Measurements from ENCODE around the gene HNRNPA0.

The HNRNPA0 gene

DNA sequence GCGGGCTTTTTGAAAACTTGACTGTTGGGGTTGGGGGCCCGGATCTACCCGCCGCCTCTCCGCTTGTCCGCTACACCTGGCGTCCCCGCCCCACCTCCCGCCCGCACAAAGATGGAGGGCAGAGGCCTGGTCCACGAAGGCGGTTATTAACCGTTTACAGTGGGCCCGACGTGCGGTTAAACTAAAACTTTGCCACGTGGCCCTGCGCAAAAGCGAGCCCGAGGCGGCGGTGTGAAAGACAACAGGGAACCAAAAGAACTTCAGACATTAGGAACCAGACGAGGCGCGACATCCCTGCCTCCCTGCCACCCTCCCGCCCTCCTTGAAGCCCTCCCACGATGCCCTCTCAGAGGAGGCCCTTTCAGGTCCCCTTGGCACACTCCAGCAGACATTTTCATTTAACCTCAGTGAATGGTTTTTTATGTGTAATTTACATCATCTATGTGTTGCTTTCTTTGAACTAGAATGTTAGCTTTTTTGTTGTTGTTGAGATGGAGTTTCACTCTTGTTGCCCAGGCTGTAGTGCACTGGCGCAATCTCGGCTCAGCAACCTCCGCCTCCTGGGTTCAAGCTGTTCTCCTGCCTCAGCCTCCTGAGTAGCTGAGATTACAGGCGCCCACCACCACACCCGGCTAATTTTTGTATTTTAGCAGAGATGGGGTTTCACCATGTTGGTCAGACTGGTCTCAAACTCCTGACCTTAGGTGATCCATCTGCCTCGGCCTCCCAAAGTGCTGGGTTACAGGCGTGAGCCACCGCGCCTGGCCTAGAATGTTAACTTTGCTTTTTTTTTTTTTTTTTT lies 999 bp upstream of the HNRNPA0 start:
- no peak for DNase-seq (ENCODE audit: low read depth in 2 of 2)

DNA sequence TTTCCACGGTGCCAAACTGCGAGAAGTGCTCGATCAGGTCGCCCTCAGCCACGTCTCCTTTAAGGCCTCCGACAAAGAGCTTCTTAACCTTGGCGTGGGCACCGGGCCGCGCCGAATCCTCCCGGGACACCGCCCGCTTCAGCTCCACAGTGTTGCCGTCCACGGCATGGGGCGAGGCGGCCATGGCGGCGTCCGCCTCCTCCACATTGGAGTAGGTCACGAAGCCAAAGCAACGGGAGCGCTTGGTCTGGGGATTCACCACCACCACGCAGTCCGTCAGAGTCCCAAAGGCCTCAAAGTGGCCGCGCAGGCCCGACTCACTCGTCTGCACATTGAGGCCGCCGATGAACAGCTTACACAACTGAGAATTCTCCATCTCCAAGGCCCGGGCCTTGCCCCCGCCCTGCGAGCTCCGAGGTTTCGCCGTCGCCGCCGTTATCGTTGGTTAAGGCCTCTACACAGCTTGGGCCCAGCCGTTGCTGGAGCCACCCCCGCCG lies 424 bp downstream of the HNRNPA0 start:
- no peak for DNase-seq (ENCODE audit: low read depth in 2 of 2)

DNA sequence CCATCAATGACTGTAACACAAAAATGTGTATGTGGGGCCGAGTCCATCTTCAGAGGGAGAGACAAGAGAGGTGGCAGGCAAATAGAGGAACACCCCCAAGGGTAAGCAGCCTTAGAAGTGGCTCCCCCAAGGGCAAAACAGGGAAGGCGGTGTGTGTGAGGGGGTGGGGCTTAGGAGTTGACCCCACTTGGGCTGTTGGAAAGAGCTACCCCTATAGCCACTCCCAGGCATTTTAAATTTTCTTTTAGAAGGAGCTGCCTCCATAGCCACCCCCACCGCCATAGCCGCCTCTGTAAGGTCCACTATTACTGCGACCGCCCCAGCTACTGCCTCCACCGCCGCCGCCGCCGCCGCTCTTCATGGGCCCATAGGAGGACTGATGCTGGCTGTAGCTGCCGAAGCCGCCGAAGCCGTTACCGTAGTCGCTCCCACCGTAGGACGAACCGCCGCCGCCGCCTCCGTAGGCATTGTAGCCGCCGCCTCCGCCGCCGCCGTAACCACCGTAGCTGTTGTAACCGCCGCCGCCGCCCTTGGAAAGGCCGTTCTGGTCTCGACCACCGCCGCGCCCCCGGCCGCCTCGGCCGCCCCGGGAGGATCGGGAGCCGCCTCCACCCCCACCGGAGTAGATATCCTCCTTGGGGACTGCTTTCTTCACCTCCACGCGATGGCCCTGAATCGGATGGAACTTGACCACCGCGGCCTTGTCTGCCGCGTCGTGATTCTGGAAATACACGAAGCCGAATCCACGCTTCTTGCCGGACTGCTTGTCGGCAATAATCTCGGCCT lies 1.1 kb downstream of the HNRNPA0 start:
- DNase-seq (ENCODE audit: low read depth in 2 of 2), result no peak

DNA sequence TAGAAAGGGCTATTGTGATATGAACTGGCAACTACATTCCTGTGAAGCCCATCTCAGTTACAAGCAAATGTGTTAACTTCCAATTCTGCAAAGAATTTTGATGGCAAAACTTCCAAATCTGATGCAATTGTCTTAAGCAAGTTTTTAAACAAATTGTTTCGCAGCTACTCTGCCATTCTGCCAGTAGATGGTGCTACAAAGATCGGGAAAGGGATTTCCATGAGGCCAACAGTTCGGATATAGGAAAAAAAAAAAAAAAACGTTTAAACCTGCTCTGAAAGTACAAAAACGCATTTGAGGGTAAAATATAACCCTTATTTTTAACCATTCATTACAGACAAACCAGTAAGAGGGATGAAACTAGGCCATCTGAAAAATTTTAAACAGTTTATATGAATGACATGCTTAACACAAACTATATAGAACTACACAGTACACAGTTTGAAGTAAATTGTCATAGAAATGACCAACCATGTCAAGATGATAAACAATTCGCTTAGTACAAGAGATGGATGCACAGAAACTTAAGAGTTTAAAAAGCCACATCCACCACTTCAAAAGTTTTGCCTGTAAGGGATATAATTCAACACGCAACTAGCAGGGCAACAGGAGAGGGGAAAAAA lies 2.2 kb downstream of the HNRNPA0 start:
- no peak for DNase-seq (ENCODE audit: low read depth in 2 of 2)

DNA sequence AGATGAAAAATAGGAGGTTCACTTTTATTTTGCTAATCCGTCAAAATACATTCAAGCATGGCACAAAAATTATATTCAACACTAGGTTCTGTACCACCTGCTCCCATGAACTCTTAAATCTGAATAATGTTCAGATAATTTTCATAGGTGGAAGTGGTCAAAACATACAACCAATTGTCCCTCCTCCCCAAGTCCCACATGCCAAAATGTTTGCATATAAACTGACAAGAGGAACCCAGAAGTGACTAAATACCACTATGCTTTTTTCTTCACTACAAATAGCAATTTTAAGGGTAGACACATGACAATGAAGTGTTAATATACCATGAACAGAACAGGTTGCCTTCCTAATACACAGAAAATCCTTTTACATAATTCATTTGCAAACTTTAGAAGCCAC lies 3.7 kb downstream of the HNRNPA0 start:
- no peak for DNase-seq (ENCODE audit: low read depth in 2 of 2)

DNA sequence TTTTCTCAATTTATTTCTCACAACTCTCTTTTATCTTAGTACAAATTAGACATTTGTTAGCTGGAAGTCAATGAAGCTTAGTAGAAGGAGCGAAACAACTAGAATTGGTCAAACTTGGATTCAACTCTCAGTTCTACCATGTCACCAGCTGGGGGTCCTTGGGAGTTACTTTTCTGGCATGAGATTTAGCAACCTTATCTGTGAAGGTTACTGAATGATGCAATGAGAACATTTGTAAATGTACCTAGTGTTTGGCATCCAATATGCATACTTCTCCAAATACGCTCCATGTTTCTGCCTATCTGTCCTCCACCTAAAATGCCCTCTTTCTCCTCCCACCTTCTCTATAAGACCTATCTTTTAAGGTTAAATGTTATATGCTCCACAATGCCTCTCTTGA lies 6.3 kb downstream of the HNRNPA0 start:
- DNase-seq (ENCODE audit: low read depth in 2 of 2), result no peak

DNA sequence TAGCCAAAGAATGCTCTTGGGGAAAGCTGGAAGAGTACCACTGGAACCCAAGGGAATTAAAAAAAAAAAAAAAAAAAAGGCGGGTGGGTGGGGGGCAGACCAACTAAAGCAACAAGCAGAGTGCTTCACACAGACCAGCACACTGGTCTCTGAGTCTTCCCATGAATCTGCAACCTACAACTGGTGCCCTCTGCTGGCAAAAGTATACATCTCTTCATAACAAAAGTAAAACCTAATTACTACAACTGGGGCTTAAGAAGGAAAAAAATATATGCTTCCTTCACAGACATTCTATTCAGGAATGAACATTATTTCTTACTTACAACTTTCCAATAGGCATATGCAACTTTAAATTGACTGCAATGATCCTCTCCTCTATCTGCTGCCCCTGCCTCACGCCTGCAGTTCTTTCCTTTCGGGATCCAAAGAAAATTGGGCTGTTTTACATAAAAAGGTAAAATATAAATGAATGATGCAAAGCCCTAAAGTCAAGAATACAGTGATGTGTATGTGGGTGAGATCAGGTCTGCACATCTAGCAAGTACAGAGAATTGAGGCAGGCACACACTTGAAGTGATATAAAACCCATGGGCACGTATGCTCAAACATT lies 11.0 kb downstream of the HNRNPA0 start:
- no peak for DNase-seq (ENCODE audit: low read depth in 2 of 2)

DNA sequence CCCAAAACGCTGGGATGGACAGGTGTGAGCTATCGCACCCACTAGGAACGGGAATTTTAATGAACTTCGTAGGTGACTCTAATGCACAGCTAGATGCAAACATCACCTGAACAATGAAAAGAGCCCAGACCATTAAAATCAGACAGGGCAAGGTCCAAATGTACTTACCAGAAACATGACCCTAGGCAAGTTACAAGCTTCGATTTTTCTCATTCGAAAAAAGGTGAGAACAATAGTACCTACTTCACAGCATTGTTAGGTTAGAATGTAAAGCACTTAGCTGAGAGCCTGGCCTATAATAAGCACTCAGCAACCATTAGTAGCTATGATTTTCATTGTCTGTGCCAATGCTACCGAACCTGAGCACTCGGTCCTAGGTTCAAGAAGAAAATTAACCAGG lies 12.4 kb downstream of the HNRNPA0 start:
- no peak for DNase-seq (ENCODE audit: low read depth in 2 of 2)

DNA sequence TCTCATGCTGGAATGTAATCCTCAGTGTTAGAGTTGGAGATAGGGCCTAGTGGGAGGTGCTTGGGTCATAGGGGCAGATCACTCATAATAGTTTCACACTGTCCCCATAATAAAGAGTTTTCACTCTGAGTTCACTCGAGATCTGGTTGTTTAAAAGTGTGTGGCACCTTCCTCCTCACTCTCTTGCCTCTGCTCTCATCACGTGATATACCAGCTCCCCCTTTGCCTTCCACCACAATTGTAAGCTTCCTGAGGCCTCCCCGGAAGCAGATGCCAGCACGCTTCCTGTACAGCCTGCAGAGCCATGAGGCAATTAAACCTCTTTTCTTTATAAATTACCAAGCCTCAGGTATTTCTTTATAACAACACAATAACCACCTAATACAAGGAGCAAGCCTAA lies 14.4 kb downstream of the HNRNPA0 start:
- no peak for DNase-seq (ENCODE audit: low read depth in 2 of 2)

DNA sequence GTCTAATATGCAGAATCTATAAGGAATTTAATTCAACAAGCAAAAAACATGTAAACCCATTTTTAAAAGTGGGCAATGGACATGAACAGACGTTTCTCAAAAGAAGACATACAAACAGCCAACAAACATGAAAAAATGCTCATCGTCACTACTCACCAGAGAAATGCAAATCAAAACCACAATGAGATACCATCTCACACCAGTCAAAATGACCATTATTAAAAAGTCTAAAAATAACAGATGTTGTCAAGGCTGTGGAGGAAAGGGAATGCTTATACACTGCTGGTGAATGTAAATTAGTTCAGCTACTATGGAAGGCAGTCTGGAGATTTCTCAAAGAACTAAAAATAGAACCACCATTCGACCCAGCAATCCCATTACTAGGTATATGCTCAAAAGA lies 15.2 kb downstream of the HNRNPA0 start:
- DNase-seq (ENCODE audit: low read depth in 2 of 2), result no peak

DNA sequence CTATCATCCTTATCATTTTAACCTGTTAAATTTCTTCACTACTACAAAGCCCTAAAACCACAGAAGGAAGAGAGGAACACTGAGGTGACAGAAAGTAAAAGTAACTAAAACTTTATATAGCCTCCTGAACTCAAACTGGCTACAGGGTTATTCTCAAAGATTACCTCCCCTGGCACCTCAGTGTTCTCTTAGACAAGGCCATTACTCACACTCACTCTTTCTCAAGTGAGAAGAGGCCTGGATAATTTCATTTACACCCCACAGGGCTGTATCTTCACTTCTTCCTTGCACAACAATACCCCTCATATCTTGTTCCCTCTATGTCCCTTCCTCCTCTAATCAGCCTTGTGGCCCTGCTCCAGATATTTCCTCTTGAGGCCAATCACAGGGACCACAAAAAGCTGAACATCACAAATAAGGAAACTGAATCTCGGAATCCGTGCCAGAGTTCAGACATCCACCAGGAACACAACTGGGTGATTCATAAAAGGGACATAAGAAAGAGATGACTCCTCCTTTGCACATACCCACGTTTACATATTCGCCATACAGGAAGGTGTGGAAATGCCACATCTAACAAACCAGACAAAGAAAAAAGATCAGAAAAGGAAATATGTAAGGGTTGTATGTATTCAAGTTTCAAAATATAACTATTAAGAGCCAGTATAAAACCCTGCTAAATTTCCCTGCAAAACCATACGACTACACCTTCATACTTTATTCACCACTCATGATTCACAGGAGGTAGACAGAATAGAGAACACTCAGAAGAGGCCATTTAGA lies 16.6 kb downstream of the HNRNPA0 start:
- no peak for DNase-seq (ENCODE audit: low read depth in 2 of 2)

DNA sequence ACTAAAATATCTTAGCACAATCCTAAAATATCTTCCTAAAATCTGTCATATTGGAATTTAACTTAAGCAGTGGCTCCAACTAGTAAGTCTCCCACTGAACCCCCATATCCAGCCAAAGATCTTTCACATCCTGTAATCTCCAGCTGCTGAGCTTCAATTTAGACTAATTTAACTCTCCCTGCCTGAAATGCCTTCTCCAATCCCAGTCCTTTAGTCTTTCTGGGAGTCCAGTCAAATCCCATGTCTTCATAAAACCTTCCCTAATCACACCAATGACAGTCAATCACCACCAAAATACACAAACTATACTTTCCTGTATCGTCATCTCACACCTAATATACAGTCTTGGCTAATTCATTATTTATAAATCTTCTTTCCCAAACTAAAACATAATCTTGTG lies 17.7 kb downstream of the HNRNPA0 start:
- DNase-seq (ENCODE audit: low read depth in 2 of 2), result no peak

DNA sequence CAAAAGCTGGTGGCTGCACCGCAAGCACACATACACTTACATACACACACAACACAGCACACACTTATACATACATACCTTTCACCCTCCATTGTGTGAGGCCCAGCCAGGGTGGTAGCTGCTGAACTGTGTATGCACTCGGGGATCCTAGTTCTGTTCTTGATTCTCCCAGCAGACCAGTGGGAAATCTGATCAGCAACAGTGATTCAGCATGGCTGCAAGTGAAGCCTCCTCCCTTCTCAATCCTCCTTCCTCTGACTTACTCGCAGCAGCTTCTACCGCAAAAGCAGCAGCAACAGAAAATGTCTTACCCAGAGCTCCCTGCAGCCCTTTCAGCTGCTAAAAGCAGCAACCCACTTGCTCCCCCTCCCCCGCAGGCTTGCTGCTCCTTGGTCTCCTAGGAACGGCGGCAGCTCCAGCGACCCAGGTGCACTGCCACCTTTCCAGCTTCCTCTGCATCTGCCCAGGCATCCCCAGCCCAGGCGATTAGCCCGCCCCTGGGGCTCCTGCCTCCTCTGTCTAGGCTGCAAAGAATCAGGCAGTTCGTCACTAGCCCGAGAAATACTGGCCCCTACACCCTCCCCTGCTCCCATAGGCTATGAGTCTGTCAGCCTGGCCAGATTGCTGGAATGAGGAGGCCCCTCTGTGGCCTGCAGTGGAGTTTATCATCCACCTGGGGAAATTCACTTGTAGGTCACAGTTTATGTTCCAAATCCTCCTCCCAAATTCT lies 18.4 kb downstream of the HNRNPA0 start, which contains the start of gene KLHL3:
TSS of gene KLHL3 (minus strand) at position 535 of the 730 bp plus-strand sequence. CDS start at position 92, 443 bp downstream.
- no peak for DNase-seq (ENCODE audit: low read depth in 2 of 2)

DNA sequence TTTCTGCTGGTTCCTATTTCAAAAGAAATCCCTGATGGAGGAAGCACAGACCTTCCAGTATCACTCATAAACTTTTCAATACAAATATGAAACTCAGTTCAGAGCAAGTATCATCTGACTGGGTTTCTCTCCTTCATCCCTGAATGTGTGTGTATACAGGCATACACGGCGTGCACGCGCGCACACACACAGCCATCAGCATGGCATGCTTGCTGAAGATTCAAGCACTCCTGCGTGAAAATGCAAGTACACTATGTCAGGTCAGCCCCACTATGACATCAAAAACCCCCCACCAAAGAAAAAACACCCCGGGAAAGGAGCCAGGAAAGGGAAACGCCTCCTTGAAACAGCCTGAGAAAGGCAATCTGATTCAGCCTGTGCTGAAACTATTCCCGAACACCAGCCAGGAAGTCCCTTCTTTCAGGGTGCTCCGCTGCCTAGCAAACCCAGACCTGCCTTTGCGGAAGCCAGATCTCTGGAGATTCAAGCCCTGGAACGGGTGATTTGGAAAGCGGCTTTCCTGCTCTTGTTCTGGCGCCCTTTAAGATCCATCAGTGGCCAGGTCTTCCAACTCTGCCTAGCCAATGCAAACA lies 19.1 kb downstream of the HNRNPA0 start:
- no peak for DNase-seq (ENCODE audit: low read depth in 2 of 2)

DNA sequence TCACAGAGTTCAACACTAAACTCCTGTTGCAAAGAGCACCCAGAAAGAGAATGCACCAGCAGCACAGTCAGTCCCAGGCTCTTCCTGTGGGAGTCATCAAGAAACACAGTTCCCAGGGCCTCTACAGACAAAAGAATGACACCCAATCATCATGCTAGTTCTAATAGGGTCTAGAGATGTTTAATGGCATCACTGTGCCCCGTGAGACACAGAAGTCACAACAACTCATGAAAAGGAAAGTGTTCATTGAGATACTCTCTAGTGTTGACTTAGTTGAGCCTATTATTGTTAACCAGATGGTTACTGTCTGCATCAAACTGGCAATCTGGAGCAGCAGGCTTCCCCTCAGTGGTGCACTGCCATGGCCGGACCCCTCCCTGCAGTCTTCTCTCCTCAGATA lies 19.8 kb downstream of the HNRNPA0 start:
- no peak for DNase-seq (ENCODE audit: low read depth in 2 of 2)

DNA sequence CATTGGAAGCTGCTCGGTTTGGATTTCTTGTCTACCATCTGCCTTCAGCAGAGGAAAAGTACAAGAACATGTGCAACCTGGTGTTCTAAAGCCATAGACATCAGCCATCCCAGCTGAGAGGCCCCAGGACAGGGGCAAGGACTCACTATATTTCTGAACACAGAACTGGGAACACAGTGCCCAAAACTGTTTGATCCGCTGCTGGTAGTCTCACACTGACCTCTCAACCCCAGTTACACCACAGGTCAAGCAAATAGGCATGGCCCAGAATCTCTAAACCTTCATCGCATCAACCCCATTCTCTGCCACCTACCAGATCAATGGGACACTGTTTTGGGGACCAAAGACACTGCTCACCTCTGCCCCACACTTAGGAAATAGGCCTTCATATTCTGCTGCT lies 20.2 kb downstream of the HNRNPA0 start:
- no peak for DNase-seq (ENCODE audit: low read depth in 2 of 2)

DNA sequence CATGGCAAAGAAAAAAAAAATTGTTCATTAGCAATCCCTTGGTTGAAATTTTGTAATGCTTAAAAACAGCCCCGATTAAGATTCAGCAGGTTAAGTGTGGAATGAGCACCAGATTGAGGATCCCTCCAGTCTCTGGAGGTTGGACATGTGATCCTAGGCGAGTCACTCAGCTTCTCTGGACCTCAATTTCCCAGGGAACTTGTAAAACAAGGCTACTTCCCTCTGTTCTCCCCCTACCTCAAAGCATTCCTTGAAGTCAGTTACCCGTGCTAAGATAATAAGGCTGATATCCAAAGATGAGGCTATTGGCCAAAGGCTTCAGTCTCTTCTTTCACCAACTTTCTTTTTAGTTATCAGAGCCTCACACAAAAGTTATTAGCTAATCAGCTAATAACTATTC lies 21.2 kb downstream of the HNRNPA0 start:
- DNase-seq (ENCODE audit: low read depth in 2 of 2), result no peak

DNA sequence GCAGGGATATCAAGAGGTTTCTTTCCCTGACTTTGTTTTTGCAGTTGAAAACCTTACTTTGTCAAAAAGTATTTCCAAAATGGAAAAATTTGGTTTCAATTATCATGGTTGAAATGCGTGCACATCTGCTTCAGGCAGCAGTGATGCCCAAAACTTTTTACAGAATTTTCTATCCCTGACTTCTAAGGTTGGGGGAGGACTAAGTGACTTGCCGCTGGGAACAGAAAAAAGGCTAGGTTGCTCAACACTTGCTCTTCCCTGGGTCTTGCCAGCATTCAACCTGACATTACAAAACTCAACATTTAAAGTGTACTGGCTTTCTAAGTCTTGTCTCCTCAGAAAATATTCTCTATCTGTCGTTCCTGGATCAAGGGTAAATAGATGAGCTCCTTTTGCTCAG lies 23.0 kb downstream of the HNRNPA0 start:
- DNase-seq (ENCODE audit: low read depth in 2 of 2), result no peak

DNA sequence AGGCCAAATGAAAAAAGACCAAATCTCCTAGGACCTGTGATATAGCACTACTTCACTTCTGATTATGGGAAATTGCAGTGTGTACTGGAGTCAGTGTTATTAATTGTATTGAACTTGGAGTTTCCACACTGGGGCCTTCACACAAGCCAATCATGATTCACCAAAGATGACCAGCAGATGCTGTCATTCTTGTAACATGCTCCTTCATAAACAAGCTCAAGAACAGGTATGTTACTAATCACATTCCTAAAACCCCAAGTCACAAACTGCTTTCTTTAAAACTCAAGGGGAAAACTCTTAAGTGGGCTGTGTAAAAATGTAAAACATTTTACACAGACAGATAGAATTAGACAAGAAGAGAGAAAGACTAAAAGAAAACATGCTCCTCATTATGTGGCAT lies 23.8 kb downstream of the HNRNPA0 start:
- no peak for DNase-seq (ENCODE audit: low read depth in 2 of 2)

DNA sequence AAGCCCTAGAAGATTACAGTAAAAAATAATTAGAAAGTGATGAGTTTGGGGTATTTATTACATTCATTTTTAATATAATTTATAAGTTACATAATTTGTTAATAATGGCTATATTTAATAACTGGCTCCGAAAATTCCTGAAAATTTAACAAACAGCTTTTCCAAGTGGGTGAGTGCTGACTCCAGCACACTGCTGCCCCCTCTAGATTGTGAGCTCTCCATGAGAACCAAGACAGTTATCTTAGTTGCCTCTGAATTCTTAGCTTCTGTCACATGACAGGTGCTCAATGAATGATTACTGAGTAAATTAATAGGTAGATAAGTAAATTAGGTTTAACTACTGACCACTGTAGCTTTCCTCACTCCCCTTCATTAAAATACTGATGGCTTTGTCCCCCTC lies 26.1 kb downstream of the HNRNPA0 start:
- no peak for DNase-seq (ENCODE audit: low read depth in 2 of 2)
